HEK293 (cell line): ENCODE results near the gene HMGN4.
A peak's percentile ranks its signal among the peaks of the same experiment; 100 is the strongest.

Experiments
- BCL11A ChIP-seq: fragments of 450-650 bp; formaldehyde crosslinking; IDR thresholded peaks from 2 replicates; pipeline ENCODE4 v1.5.1; 2016; ENCODE audit warnings: low read depth, missing biosample characterization, missing genetic modification characterization
- HOXC10 ChIP-seq: sonication (generic); formaldehyde crosslinking; IDR thresholded peaks from 2 replicates; pipeline ENCODE4 v1.8.1; 2023; ENCODE audit warnings: mild to moderate bottlenecking, missing genetic modification reagents
- KLF9 ChIP-seq: fragments of 450-650 bp; formaldehyde crosslinking; IDR thresholded peaks from 2 replicates; pipeline ENCODE4 v1.5.1; 2016; ENCODE audit warnings: missing biosample characterization, missing genetic modification characterization, low read depth
- PATZ1 ChIP-seq: fragments of 450-650 bp; formaldehyde crosslinking; IDR thresholded peaks from 2 replicates; pipeline ENCODE4 v1.5.1; 2016; ENCODE audit warnings: missing biosample characterization, missing genetic modification characterization
- SCRT2 ChIP-seq: fragments of 450-650 bp; formaldehyde crosslinking; IDR thresholded peaks from 2 replicates; pipeline ENCODE4 v1.5.1; 2016; ENCODE audit warnings: missing biosample characterization, missing genetic modification characterization
- SETDB1 ChIP-seq: IDR thresholded peaks from one replicate; pipeline ENCODE4 v1.6.1; 2017; ENCODE audit warnings: mild to moderate bottlenecking, low read length, moderate library complexity, mixed read lengths; ENCODE audit not compliant: insufficient read length
- ZBTB17 ChIP-seq: fragments of 450-650 bp; formaldehyde crosslinking; IDR thresholded peaks from 2 replicates; pipeline ENCODE4 v1.5.1; 2016; ENCODE audit warnings: missing biosample characterization, missing genetic modification characterization
- ZBTB20 ChIP-seq: fragments of 450-650 bp; formaldehyde crosslinking; IDR thresholded peaks from 2 replicates; pipeline ENCODE4 v1.5.1; 2016; ENCODE audit warnings: missing biosample characterization, missing genetic modification characterization
- ZBTB26 ChIP-seq: fragments of 450-650 bp; formaldehyde crosslinking; optimal IDR thresholded peaks from 2 replicates; pipeline ENCODE3; 2016; ENCODE audit warnings: missing biosample characterization, mild to moderate bottlenecking, missing genetic modification characterization
- ZFHX2 ChIP-seq: fragments of 450-650 bp; formaldehyde crosslinking; conservative IDR thresholded peaks from 2 replicates; pipeline ENCODE4 v1.5.1; 2016; ENCODE audit warnings: missing biosample characterization, missing genetic modification characterization
- ZFP69B ChIP-seq: fragments of 450-650 bp; formaldehyde crosslinking; IDR thresholded peaks from 2 replicates; pipeline ENCODE4 v1.5.1; 2016; ENCODE audit warnings: missing biosample characterization, missing genetic modification characterization
- ZNF18 ChIP-seq: fragments of 450-650 bp; formaldehyde crosslinking; IDR thresholded peaks from 2 replicates; pipeline ENCODE4 v1.5.1; 2016; ENCODE audit warnings: missing biosample characterization, missing genetic modification characterization
- ZNF335 ChIP-seq: fragments of 450-650 bp; formaldehyde crosslinking; conservative IDR thresholded peaks from 2 replicates; pipeline ENCODE4 v1.5.1; 2016; ENCODE audit warnings: missing biosample characterization, missing genetic modification characterization
- ZNF391 ChIP-seq: fragments of 450-650 bp; formaldehyde crosslinking; IDR thresholded peaks from 2 replicates; pipeline ENCODE4 v1.5.1; 2016; ENCODE audit warnings: low read depth, missing biosample characterization, missing genetic modification characterization, borderline replicate concordance
- ZNF416 ChIP-seq: fragments of 450-650 bp; formaldehyde crosslinking; IDR thresholded peaks from 2 replicates; pipeline ENCODE4 v1.5.1; 2016; ENCODE audit warnings: missing biosample characterization, missing genetic modification characterization
- ZNF48 ChIP-seq: fragments of 450-650 bp; formaldehyde crosslinking; IDR thresholded peaks from 2 replicates; pipeline ENCODE4 v1.5.1; 2016; ENCODE audit warnings: missing biosample characterization, missing genetic modification characterization
- ZNF513 ChIP-seq: fragments of 450-650 bp; IDR thresholded peaks from 2 replicates; pipeline ENCODE4 v1.5.1; 2018; ENCODE audit warnings: missing biosample characterization, missing genetic modification characterization
- ZNF514 ChIP-seq: fragments of 450-650 bp; formaldehyde crosslinking; IDR thresholded peaks from 2 replicates; pipeline ENCODE4 v1.5.1; 2016; ENCODE audit warnings: missing biosample characterization, missing genetic modification characterization
- ZNF518A ChIP-seq: fragments of 450-650 bp; formaldehyde crosslinking; conservative IDR thresholded peaks from 2 replicates; pipeline ENCODE4 v1.5.1; 2016; ENCODE audit warnings: low read depth, missing biosample characterization, missing genetic modification characterization
- ZNF529 ChIP-seq: fragments of 450-650 bp; formaldehyde crosslinking; IDR thresholded peaks from 2 replicates; pipeline ENCODE4 v1.5.1; 2017; ENCODE audit warnings: missing genetic modification characterization, missing biosample characterization; ENCODE audit not compliant: insufficient replicate concordance
- ZNF623 ChIP-seq: fragments of 450-650 bp; formaldehyde crosslinking; IDR thresholded peaks from 2 replicates; pipeline ENCODE4 v1.5.1; 2016; ENCODE audit warnings: missing biosample characterization, missing genetic modification characterization
- ZNF654 ChIP-seq: fragments of 450-650 bp; formaldehyde crosslinking; IDR thresholded peaks from 2 replicates; pipeline ENCODE4 v1.5.1; 2016; ENCODE audit warnings: low read depth, missing biosample characterization, missing genetic modification characterization
- ZNF692 ChIP-seq: fragments of 450-650 bp; formaldehyde crosslinking; IDR thresholded peaks from 2 replicates; pipeline ENCODE4 v1.5.1; 2016; ENCODE audit warnings: missing biosample characterization, missing genetic modification characterization
- ZNF747 ChIP-seq: fragments of 450-650 bp; formaldehyde crosslinking; IDR thresholded peaks from 2 replicates; pipeline ENCODE4 v1.5.1; 2016; ENCODE audit warnings: missing biosample characterization, missing genetic modification characterization
- ZNF776 ChIP-seq: fragments of 450-650 bp; formaldehyde crosslinking; IDR thresholded peaks from 2 replicates; pipeline ENCODE4 v1.5.0; 2017; ENCODE audit warnings: missing biosample characterization, missing genetic modification characterization, borderline replicate concordance
- ZSCAN5A ChIP-seq: fragments of 450-650 bp; formaldehyde crosslinking; IDR thresholded peaks from 2 replicates; pipeline ENCODE4 v1.5.1; 2016; ENCODE audit warnings: missing biosample characterization, missing genetic modification characterization

Gene HMGN4

GRCh38 chr6:26538572-26538902, 371 bp downstream of the HMGN4 start (continued):
- TF ChIP-seq ZFP69B (tag by site-specific recombination) = no peak
- TF ChIP-seq ZNF654 (tag by site-specific recombination) = no peak
- peak; percentile 47 for TF ChIP-seq ZNF335 (tag by site-specific recombination)
- TF ChIP-seq BCL11A (tag by site-specific recombination) = no peak
- TF ChIP-seq ZNF513 = no peak
- no peak for TF ChIP-seq SCRT2 (tag by site-specific recombination)
- no peak for TF ChIP-seq PATZ1
- no peak for TF ChIP-seq ZNF692 (tag by site-specific recombination)
- no peak for TF ChIP-seq ZNF776 (tag by site-specific recombination)
- 0 out of 2 replicates have a peak, but pooled peaks have one; percentile 8 for TF ChIP-seq HOXC10 (CRISPR knock-in tag)
- TF ChIP-seq ZNF529 (tag by site-specific recombination) = no peak
- no peak for TF ChIP-seq SETDB1
- TF ChIP-seq ZNF623 (tag by site-specific recombination) = no peak
- no peak for TF ChIP-seq ZNF18 (tag by site-specific recombination)
- no peak for TF ChIP-seq ZSCAN5A (tag by site-specific recombination)
- TF ChIP-seq ZFHX2 = no peak
- TF ChIP-seq ZNF518A (tag by site-specific recombination) = no peak
- no peak for TF ChIP-seq ZNF48 (tag by site-specific recombination)
- no peak for TF ChIP-seq ZNF416 (tag by site-specific recombination)
- TF ChIP-seq ZBTB17 = peak; percentile 3; the same call in 1 of the 2 replicates
- peak; percentile 1 for TF ChIP-seq ZBTB26 (tag by site-specific recombination)
- no peak for TF ChIP-seq KLF9 (tag by site-specific recombination)
- TF ChIP-seq ZNF391 (tag by site-specific recombination) = no peak
- TF ChIP-seq ZBTB20 (tag by site-specific recombination) = peak; percentile 71
- TF ChIP-seq ZNF747 = no peak
- no peak for TF ChIP-seq ZNF514
